ENCODE measurements around the gene CDKL1. TPM values are rescaled to one million over a fixed set of nuclear protein-coding genes. Genes with fewer than 3 reads are reported as not detected.

The CDKL1 gene
- polyA plus RNA-seq, 1 experiment, result 2.5 TPM

DNA sequence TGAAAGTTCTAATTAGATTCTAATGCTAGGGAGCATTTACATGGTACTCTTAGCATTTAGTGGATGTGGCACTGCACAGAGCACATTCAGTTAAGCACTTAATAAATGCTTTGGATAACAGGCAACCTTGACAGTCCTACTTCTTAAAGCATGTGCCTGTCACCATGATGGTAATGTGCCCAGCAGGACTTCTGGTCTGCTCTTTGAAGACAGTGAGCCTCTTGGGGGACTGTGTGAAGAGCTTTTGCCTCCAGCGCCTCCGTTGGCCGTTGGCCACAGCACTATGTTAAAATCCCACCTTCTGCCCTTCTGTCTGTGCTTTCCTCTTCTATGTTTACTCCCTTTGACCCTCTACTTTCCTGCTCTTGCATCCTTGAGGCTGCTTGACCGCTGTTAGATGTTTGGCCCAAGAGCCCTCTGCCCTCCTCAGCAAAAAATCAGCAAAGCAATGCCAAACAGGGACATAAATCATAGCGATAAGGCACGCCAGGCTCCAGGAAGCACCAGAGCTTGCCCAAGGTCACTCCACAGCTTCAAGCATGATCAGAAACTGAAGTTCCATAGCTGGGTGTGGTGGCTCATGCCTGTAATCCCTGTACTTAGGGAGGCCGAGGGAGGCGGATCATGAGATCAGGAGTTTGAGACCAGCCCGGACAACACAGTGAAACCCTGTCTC, 8.3 kb downstream of the CDKL1 start:
- TF ChIP-seq, protein P1, sequence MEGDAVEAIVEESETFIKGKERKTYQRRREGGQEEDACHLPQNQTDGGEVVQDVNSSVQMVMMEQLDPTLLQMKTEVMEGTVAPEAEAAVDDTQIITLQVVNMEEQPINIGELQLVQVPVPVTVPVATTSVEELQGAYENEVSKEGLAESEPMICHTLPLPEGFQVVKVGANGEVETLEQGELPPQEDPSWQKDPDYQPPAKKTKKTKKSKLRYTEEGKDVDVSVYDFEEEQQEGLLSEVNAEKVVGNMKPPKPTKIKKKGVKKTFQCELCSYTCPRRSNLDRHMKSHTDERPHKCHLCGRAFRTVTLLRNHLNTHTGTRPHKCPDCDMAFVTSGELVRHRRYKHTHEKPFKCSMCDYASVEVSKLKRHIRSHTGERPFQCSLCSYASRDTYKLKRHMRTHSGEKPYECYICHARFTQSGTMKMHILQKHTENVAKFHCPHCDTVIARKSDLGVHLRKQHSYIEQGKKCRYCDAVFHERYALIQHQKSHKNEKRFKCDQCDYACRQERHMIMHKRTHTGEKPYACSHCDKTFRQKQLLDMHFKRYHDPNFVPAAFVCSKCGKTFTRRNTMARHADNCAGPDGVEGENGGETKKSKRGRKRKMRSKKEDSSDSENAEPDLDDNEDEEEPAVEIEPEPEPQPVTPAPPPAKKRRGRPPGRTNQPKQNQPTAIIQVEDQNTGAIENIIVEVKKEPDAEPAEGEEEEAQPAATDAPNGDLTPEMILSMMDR (IDR thresholded peaks at IDR 0.05; ENCODE audit: insufficient read depth, low read depth, low read length), result no peak
- DNase-seq (ENCODE audit: low read depth), result no peak
- Histone ChIP-seq H3K4me3 (ENCODE audit: low read depth, low read length) (no peak overlapping the region), H3K27me3 (ENCODE audit: control insufficient read depth, insufficient read depth, low read length) (no peaks in the 10 kb centered on the region), H3K36me3 (ENCODE audit: control insufficient read depth, insufficient read depth, low read length) (no peaks in the 10 kb centered on the region)
- ChIA-PET CTCF (interaction anchor here (1.0 kb wide), 1 partner anchor 48 kb away, joined by 3 read pairs; no protein-coding TSS in a partner anchor), POLR2A (no interaction called here)

DNA sequence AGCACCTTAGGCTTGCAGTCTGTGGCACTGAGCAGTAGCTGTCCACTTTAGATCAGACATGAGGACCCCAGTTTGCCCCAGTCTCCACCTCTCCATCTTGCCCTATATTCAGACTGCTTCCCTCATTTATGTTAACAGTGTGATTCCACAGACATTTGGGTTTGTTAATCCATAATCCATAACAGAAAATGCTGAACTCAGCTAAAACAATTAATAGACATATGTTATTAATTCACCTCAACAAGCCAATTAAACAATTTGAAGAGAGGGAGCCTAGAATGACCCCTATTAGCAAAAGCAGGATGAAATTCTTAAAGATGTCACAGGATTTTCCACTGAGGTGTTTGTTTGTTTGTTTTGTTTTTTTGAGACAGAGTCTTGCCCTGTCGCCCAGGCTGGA, 9.1 kb downstream of the CDKL1 start:
- Histone ChIP-seq H3K4me3 (ENCODE audit: low read depth, low read length) (no peak overlapping the region), H3K36me3 (ENCODE audit: control insufficient read depth, insufficient read depth, low read length) (no peaks in the 10 kb centered on the region), H3K27me3 (ENCODE audit: control insufficient read depth, insufficient read depth, low read length) (no peaks in the 10 kb centered on the region)
- CTCF ChIA-PET, result no interaction called here
- POLR2A ChIA-PET, result no interaction called here
- TF ChIP-seq, protein P1 (IDR thresholded peaks at IDR 0.05; ENCODE audit: insufficient read depth, low read depth, low read length), result no peak
- DNase-seq (ENCODE audit: low read depth), result no peak

DNA sequence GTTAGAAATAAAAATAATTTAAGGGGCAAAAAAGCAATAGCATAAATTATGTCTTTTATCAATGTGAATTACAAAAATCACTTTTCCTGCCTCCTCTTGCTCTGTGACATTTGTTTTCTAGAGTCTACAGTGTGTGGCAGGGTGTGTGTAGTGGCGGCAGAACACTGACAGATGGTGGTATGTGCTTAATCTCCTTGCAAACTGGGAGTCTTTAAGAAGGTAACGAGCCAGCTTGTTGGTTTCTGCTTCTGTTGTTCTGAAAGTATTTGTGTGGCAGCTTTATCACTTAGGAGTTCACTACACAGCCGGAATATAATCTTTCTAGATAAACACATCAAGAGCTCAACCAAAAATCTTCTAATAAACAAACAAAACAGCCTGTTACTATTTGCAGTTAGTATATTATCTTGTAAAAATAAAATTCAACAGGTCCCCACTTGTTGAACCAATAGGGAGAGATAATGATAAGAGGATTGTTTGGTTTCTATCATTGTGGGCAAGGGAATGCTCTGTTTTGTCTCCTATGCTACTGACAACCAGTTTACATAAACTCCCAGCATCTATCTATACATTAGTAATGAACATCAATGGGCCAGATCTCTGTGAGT, 13.0 kb downstream of the CDKL1 start:
- TF ChIP-seq, protein P1 (IDR thresholded peaks at IDR 0.05; ENCODE audit: insufficient read depth, low read depth, low read length), result no peak
- CTCF ChIA-PET, result interaction anchor here (0.6 kb wide), 1 partner anchor 23 kb away, joined by 3 read pairs; no protein-coding TSS in a partner anchor
- no peak for DNase-seq (ENCODE audit: low read depth)
- no peak overlapping the region for H3K4me3 ChIP-seq (ENCODE audit: low read depth, low read length)
- H3K27me3 ChIP-seq (ENCODE audit: control insufficient read depth, insufficient read depth, low read length), result no peaks in the 10 kb centered on the region
- H3K36me3 ChIP-seq (ENCODE audit: control insufficient read depth, insufficient read depth, low read length), result no peaks in the 10 kb centered on the region
- POLR2A ChIA-PET, result no interaction called here

DNA sequence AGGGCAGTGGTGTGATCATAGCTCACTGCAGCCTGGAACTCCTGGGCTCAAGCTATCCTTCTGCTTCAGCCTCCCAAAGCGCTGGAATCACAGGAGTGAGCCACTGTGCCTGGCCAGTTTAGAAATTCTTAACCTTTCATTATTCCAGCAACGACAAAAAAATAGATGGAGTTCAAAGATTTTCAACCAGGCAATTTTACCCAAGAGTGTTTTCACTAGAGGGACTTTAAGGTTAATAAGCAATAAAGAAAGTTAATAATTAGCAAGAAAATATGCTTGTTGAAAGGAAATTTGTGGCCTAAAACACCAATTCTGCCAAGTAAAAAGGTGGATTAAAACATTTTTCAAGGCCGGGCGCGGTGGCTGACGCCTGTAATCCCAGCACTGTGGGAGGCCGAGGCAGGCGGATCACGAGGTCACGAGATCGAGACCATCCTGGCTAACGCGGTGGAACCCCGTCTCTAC, 14.8 kb downstream of the CDKL1 start:
- TF ChIP-seq, protein P1 (IDR thresholded peaks at IDR 0.05; ENCODE audit: insufficient read depth, low read depth, low read length), result no peak
- Histone ChIP-seq H3K27me3 (ENCODE audit: control insufficient read depth, insufficient read depth, low read length) (no peaks in the 10 kb centered on the region), H3K36me3 (ENCODE audit: control insufficient read depth, insufficient read depth, low read length) (no peaks in the 10 kb centered on the region), H3K4me3 (ENCODE audit: low read depth, low read length) (no peak overlapping the region)
- no peak for DNase-seq (ENCODE audit: low read depth)
- CTCF ChIA-PET, result no interaction called here
- POLR2A ChIA-PET, result no interaction called here

DNA sequence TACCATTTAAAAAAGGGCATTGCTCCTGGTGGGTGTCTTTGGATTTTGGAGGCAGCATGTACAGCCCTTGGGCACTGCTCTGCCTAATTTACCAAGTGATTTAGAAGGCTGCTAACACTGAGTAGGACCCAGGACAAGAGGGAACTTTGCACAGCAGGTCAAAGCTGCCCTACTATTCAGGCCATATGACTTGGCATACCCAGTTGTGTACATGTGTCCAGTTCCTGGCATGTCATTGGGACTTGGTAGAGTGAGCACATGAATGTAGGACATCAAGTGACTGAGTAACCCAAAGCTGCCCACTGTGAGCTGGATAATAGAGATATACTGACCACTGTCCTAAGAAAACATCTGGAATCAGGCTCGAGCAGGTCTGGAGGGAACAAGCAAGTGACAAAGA, 15.7 kb downstream of the CDKL1 start:
- POLR2A ChIA-PET, result no interaction called here
- Histone ChIP-seq H3K4me3 (ENCODE audit: low read depth, low read length) (no peak overlapping the region), H3K36me3 (ENCODE audit: control insufficient read depth, insufficient read depth, low read length) (no peaks in the 10 kb centered on the region), H3K27me3 (ENCODE audit: control insufficient read depth, insufficient read depth, low read length) (no peaks in the 10 kb centered on the region)
- CTCF ChIA-PET, result interaction anchor here (0.6 kb wide), 1 partner anchor 48 kb away, joined by 3 read pairs; no protein-coding TSS in a partner anchor
- no peak for DNase-seq (ENCODE audit: low read depth)
- TF ChIP-seq, protein P1 (IDR thresholded peaks at IDR 0.05; ENCODE audit: insufficient read depth, low read depth, low read length), result no peak
